GM18499 (cell line): ENCODE results near the gene YOD1.

Source experiments
- ATAC-seq: cut with Tn5 transposase; IDR thresholded peaks from one replicate; pipeline ENCODE4 v1.9.1; 2021; ENCODE audit warnings: moderate number of reproducible peaks; ENCODE audit not compliant: insufficient read depth, unreplicated experiment

The YOD1 gene

DNA sequence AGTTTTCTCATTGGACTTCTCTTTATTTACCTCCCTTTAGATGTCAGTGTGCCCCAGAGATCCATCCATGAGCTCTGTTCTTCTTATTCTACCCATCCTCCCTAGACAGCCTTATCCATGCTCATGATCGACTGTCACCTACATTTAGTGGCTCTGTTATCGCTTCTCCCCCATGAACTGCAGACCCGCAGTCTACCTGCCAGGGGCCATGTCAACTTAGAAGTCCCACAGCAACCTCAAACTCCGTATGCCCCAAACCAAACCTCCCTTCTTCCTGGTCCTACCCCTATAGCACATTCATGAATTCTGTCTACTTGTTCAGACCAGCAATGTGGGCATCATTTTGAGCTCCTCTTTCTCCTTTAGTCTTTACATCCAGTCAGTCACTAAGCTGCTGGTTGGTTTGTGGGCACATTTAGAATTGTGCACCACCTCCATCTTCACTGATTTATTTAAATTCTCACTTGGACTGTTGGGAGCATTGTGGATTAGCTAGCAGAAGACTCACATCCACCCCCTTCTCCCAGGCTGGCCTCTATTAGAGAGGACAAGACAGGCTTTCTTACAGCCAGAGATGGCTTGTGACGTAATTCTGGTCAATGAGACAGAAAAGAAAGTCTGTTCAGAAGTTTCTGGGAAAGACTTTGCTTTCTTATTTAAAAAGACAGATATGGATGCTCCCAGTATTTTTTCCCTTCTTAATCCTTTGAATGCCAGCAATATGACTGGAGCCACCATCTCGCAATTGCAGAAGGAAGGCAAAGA lies 37.5 kb downstream of the YOD1 start:
- ATAC-seq = no peak

- no peak for ATAC-seq
Observed at GRCh38 chr1:207010726-207011125, 40.3 kb downstream of the YOD1 start.

DNA sequence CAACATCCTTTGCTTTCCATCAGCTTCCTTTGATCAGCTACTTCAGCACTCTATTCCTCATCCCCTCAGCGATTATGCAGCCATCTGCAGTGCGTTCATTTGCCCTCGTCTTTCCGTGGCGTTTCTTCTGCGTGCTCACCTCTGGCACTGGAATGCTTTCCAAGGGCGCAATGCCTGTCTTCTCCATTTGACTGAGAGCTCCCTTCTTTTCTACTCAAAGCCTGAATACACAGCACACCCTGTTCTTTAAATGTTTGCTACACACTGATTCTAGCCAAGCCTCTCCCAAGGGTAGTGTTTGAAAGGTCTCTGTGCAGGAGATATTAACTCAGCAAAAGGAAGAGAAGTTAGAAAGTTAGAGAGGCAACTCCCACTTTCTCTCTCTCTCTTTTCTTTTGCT lies 41.1 kb downstream of the YOD1 start:
- ATAC-seq = no peak

- ATAC-seq = no peak
Observed at GRCh38 chr1:207009182-207009850, 41.7 kb downstream of the YOD1 start.

DNA sequence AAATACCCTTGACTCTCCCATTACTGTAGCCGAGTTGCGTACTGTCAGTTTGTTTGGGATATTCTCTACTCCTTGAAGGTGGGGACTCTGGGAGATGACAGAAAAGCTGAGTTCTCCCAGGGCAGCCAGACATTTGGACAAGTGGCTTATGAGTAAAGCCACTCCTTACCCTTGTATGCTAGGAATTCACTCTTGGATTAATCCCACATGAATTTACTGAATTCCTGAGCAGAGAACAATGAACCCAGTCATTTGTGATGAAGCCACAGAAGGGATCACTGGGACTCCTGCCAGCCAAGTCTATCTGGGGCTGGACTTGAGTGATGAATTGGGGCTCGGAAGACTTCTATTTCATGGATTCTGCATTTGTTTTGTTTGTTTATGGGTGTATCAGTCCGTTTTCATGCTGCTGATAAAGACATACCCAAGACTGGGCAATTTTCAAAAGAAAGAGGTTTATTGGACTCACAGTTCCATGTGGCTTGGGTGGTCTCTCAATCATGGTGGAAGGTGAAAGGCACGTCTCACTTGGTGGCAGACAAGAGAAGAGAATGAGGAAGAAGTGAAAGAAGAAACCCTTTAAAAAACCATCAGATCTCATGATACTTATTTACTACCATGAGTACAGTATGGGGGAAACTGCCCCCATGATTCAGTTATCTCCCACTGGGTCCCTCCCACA lies 43.5 kb downstream of the YOD1 start:
- no peak for ATAC-seq

GRCh38 chr1:207006914-207007313 lies 44.1 kb downstream of the YOD1 start:
- no peak for ATAC-seq

DNA sequence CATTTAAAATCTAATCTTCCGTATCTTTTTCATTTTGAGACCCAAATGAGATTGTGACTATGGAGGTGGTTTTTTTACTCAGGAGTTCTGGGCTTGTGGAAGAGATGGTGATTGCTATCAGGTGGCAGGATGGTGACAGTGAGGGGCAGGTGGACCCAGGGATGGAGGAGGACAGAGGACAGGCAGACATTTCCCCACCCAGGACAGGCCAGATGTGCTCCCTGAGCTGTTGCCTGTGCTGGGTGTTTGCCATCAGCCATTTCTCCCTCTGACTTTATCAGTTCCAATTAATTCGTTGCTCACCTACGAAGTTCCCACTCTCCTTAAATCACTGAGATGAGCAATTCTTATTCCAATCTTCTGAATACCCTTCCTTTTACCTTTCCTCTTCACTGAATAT lies 44.9 kb downstream of the YOD1 start:
- no peak for ATAC-seq

- no peak for ATAC-seq
Observed at GRCh38 chr1:207004931-207005830, 45.8 kb downstream of the YOD1 start.

DNA sequence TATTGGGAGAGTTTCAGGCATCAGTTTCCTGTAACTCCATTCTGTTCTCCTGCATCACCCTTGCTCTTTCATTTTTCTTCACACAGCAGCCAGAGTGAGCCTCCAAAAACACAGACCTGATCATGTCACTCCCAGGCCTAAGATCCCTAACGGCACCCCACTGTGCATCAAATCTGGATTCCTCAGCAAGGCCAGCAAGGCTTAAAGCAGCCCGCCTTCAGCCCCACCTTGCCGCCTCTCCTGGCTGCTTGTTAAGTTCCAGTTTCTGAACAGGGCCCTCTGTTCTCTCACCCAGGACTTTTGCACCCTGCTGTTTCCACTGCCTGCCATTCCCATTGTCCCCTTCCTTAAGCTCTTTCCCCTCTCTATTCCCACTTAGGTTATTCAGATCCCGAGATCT lies 47.8 kb downstream of the YOD1 start:
- no peak for ATAC-seq

- ATAC-seq = no peak
Observed at GRCh38 chr1:207002724-207003146, 48.3 kb downstream of the YOD1 start.

DNA sequence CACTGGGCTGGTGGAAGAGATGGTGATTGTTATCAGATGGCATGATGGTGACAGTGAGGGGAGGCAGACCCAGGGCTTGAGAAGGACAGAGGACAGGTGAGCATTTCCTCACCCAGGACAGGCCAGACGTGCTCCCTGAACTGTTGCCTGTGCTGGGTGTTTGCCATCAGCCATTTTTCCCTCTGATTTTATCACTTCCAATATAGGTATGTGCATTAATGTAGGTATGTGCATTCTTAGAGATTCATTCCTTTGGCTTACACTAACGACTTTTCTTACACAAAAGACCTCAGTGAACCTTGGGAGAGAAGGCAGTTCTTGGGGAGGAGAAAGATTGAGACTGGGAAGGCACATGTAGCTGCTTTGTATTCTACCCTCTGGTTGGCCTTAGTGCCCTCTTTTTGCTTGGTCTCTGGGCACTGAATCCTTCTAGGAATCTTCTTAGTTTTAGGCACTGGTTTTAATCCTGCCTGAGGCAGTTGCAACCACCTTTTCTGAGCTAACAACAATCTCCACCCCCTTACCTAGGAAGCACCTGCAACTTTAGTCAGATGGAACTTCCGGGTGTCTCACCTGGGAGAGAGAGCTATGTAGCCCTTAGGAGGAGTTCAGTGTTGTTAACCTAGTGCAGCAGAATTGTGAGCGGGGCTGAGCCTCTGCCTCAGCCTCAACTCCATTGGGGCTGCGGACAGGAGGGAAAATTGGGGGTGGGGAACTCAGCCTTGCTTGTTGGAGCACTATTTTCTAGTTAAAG lies 49.3 kb downstream of the YOD1 start:
- ATAC-seq = no peak

- no peak for ATAC-seq
Observed at GRCh38 chr1:207000651-207001291, 50.2 kb downstream of the YOD1 start.

GRCh38 chr1:206998816-206999215 lies 52.2 kb downstream of the YOD1 start:
- ATAC-seq = no peak
